Measurements from ENCODE around the gene RNF13. TPM values are rescaled to one million over a fixed set of nuclear protein-coding genes. Genes with fewer than 3 reads are reported as not detected.
A peak's percentile ranks its signal among the peaks of the same experiment; 100 is the strongest.
"Not testable (repeated sequence)": the region's sequence is repeated elsewhere in the genome, so short reads cannot be mapped to it uniquely, and the experiment has no call there.

RNF13 gene
- total RNA-seq, 1 donor from 2014 or later, result 69.3 TPM

DNA sequence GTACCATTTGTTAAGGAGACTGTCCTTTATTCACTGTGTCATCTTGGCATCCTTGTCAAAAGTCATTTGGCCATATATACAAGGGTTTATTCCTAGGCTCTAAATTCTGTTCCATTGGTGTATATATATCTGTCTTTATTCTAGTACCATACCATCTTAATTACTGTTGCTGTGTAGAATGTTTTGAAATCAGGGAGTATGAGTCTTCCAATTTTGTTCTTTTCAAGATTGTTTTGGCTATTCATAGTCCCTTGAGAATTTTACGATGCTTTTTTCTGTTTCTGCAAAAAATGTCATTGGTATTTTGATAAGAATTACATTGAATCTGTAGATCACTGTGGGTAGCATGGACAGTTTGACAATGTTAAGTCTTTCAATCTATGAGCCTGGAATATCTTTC lies 128.9 kb downstream of the RNF13 start:
- intact Hi-C loops (cut with DNase I), result no loop called here
- TF ChIP-seq, protein P1, sequence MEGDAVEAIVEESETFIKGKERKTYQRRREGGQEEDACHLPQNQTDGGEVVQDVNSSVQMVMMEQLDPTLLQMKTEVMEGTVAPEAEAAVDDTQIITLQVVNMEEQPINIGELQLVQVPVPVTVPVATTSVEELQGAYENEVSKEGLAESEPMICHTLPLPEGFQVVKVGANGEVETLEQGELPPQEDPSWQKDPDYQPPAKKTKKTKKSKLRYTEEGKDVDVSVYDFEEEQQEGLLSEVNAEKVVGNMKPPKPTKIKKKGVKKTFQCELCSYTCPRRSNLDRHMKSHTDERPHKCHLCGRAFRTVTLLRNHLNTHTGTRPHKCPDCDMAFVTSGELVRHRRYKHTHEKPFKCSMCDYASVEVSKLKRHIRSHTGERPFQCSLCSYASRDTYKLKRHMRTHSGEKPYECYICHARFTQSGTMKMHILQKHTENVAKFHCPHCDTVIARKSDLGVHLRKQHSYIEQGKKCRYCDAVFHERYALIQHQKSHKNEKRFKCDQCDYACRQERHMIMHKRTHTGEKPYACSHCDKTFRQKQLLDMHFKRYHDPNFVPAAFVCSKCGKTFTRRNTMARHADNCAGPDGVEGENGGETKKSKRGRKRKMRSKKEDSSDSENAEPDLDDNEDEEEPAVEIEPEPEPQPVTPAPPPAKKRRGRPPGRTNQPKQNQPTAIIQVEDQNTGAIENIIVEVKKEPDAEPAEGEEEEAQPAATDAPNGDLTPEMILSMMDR (IDR thresholded peaks at IDR 0.05), result no peak
- DNase-seq (ENCODE audit: low spot score in 2 of 2), result no peak

DNA sequence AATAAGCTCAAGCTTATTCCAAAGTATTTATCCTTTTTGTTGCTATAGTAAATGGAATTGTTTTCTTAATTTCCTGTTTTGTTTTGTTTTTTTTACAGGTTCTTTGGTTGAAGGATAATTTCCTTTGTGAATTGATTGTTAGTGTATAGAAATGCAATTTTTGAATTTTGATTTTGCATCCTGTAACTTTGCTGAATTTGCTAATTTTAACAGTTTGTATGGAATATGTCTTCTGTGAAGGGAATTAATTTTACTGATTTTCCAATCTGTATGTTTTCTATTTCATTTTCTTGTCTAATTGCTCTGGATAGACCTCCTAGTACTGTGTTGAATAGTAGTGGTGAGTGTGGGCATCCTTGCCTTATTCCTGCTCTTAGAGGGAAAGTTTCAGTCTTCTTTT lies 129.4 kb downstream of the RNF13 start:
- no peak for DNase-seq (ENCODE audit: low spot score in 2 of 2)
- no peaks in the 10 kb centered on the region for H3K27me3 ChIP-seq

More for the DNA sequence above, 128.9 kb downstream of the RNF13 start:
- Histone ChIP-seq H3K4me3 (no peak overlapping the region), H3K4me1 (peaks cover 0 to 12% of the 10 kb centered on the region in 2 donors), H3K27me3 (no peaks in the 10 kb centered on the region), H3K9me3 (peaks cover 11% of the 10 kb centered on the region in 2 donors), H3K36me3 (no peaks in the 10 kb centered on the region), H3K27ac (no peak overlapping the region)

DNA sequence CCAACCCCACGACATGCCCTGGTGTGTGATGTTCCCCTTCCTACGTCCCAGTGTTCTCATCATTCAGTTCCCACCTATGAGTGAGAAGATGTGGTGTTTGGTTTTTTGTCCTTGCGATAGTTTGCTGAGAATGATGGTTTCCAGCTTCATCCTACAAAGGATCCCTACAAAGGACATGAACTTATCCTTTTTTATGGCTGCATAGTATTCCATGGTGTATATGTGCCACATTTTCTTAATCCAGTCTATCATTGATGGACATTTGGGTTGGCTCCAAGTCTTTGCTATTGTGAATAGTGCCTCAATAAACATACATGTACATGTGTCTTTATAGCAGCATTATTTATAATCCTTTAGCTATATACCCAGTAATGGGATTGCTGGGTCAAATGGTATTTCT lies 131.0 kb downstream of the RNF13 start:
- H3K36me3 ChIP-seq; H3K27ac ChIP-seq; H3K4me3 ChIP-seq; DNase-seq (ENCODE audit: low spot score in 2 of 2); H3K27me3 ChIP-seq; intact Hi-C loops (cut with DNase I): not testable (repeated sequence)
- Histone ChIP-seq H3K9me3 (peaks cover 11% of the 10 kb centered on the region in 2 donors), H3K4me1 (peaks cover 0 to 11% of the 10 kb centered on the region in 2 donors)

More for the DNA sequence above, 129.4 kb downstream of the RNF13 start:
- Histone ChIP-seq H3K27ac (no peak overlapping the region), H3K4me1 (peaks cover 0 to 12% of the 10 kb centered on the region in 2 donors), H3K36me3 (no peaks in the 10 kb centered on the region), H3K4me3 (no peak overlapping the region), H3K9me3 (peaks cover 11% of the 10 kb centered on the region in 2 donors)
- TF ChIP-seq, protein P1 (IDR thresholded peaks at IDR 0.05), result no peak
- intact Hi-C loops (cut with DNase I), result no loop called here

DNA sequence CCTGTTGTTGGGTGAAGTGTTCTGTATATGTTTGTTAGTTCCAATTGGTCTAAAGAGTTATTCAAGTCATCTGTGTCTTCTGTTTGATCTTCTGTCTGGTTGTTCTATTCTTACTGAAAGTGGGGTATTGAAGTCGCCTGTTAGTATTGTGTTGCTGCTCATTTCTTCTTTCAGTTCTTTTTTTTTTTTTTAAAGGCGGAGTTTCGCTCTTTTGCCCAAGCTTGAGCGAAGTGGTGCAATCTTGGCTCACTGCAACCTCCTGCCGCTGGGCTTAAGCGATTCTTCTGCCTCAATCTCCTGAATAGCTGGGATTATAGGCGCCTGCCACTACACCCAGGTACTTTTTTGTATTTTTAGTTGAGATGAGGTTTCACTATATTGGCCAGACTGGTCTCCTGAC lies 134.2 kb downstream of the RNF13 start:
- intact Hi-C loops (cut with DNase I), result no loop called here
- no peaks in the 10 kb centered on the region for H3K4me1 ChIP-seq
- TF ChIP-seq, protein P1 (IDR thresholded peaks at IDR 0.05), result no peak
- H3K9me3 ChIP-seq, result peaks cover 11% of the 10 kb centered on the region in 2 donors
- no peak overlapping the region for H3K27ac ChIP-seq
- no peak overlapping the region for H3K4me3 ChIP-seq
- H3K27me3 ChIP-seq, result no peaks in the 10 kb centered on the region
- no peak for DNase-seq (ENCODE audit: low spot score in 2 of 2)
- peaks cover 7 to 8% of the 10 kb centered on the region in 2 donors for H3K36me3 ChIP-seq

DNA sequence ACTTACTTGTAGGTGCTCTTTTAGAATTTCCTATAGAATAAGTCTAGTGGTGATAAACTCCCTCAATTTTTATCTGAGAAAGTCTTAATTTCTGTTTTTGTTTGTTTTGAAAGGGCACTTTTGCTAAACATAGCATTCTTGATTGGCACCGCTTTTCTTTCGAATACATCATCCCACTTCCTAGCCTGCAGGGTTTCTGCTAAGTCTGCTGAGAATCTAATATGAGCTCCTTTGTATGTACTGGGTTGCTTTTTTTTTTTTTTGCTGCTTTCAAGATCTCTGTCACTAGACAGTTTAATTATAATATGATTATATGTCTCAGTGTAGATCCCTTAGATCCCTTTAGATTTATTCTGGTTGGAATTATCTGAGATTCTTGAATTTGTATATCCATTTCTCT lies 136.2 kb downstream of the RNF13 start:
- intact Hi-C loops (cut with DNase I), result no loop called here
- DNase-seq (ENCODE audit: low spot score in 2 of 2), result no peak
- Histone ChIP-seq H3K4me1 (peaks cover 0 to under 1% of the 10 kb centered on the region in 2 donors), H3K27ac (no peak overlapping the region), H3K9me3 (peaks cover 0 to 3% of the 10 kb centered on the region in 2 donors), H3K4me3 (no peak overlapping the region), H3K36me3 (peaks cover 8 to 11% of the 10 kb centered on the region in 2 donors), H3K27me3 (no peaks in the 10 kb centered on the region)
- TF ChIP-seq, protein P1 (IDR thresholded peaks at IDR 0.05), result no peak

DNA sequence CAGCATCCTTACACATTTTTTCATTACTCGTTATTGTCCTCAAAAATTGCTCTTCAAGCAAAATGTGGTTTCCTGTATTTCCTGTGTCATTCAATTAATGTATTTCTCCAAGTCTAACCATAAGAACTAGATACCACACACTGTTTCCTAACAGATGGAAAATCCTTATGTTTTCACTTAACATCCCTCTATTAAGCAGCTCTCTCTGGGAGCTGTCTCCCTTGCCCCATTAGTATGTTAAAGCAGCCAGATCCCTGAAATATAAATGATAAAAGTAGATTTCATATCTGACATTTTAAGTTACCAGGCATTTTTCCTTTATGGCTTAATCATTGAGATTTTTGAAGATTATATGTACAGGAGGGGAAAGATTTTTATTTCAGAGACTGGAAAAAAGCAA lies 141.8 kb downstream of the RNF13 start:
- Histone ChIP-seq H3K36me3 (peaks cover 6 to 11% of the 10 kb centered on the region in 2 donors), H3K9me3 (no peaks in the 10 kb centered on the region), H3K27me3 (no peaks in the 10 kb centered on the region), H3K4me3 (no peak overlapping the region), H3K4me1 (peaks cover 0 to 24% of the 10 kb centered on the region in 2 donors), H3K27ac (peak overlapping the region in 1 of 2 donors; percentile 12)
- intact Hi-C loops (cut with DNase I), result no loop called here
- TF ChIP-seq, protein P1 (IDR thresholded peaks at IDR 0.05), result no peak
- DNase-seq (ENCODE audit: low spot score in 2 of 2), result no peak

All from ascending aorta (tissue), 2 donors.